Kidney epithelial cell (primary cell): Measurements from ENCODE around the gene TRIM72. TPM values are rescaled to one million over a fixed set of nuclear protein-coding genes. Genes with fewer than 3 reads are reported as not detected.

Source experiments
- DNase-seq: peaks from one replicate; pipeline ENCODE4 v3.0.0-alpha.2; 2010; ENCODE audit warnings: low read depth
- H3K27me3 ChIP-seq: 2 replicates; pipeline ENCODE4 v1.6.0; 2011; ENCODE audit warnings: low read length; ENCODE audit not compliant: control insufficient read depth, insufficient read depth
- H3K36me3 ChIP-seq: 2 replicates; pipeline ENCODE4 v1.5.1; 2011; ENCODE audit warnings: low read length; ENCODE audit not compliant: control insufficient read depth, insufficient read depth
- H3K4me3 ChIP-seq: 2 replicates; pipeline ENCODE4 v1.5.1; 2011; ENCODE audit warnings: low read depth, mild to moderate bottlenecking, control low read depth, low read length
- CTCF ChIP-seq: IDR thresholded peaks from 2 replicates; pipeline ENCODE4 v1.5.1; 2011; ENCODE audit warnings: mild to moderate bottlenecking, moderate library complexity, low read length, control low read depth, inconsistent platforms; ENCODE audit not compliant: insufficient read depth, poor library complexity, severe bottlenecking
- total RNA-seq: library from RNA; depleted of rRNA; stranded (reverse); fragments of >200 nt; gene quantifications from 2 replicates; pipeline ENCODE4 v1.2.3, GENCODE V29; 2015

TRIM72 gene
- total RNA-seq, 1 donor from 2014 or later, result not detected

- Histone ChIP-seq H3K4me3 (no peak overlapping the region), H3K36me3 (no peaks in the 10 kb centered on the region), H3K27me3 (peaks cover 51% of the 10 kb centered on the region)
- TF ChIP-seq CTCF, result no peak
- no peak for DNase-seq
Measured at GRCh38 chr16:31219154-31219741, 5.3 kb downstream of the TRIM72 start.

GRCh38 chr16:31221357-31222160 lies 7.6 kb downstream of the TRIM72 start:
- no peak overlapping the region for H3K4me3 ChIP-seq
- H3K36me3 ChIP-seq, result no peaks in the 10 kb centered on the region
- no peak for DNase-seq
- peaks cover 28% of the 10 kb centered on the region for H3K27me3 ChIP-seq
- TF ChIP-seq CTCF, result no peak

GRCh38 chr16:31223044-31223443 lies 9.1 kb downstream of the TRIM72 start:
- no peaks in the 10 kb centered on the region for H3K36me3 ChIP-seq
- no peak overlapping the region for H3K4me3 ChIP-seq
- no peak for DNase-seq
- peaks cover 13% of the 10 kb centered on the region for H3K27me3 ChIP-seq
- TF ChIP-seq CTCF, result no peak

GRCh38 chr16:31224092-31224955 lies 10.4 kb downstream of the TRIM72 start:
- Histone ChIP-seq H3K4me3 (no peak overlapping the region), H3K27me3 (peaks cover 6% of the 10 kb centered on the region)
- TF ChIP-seq CTCF, result no peak

GRCh38 chr16:31225193-31225592 lies 11.3 kb downstream of the TRIM72 start:
- TF ChIP-seq CTCF, result no peak
- DNase-seq, result no peak
- H3K4me3 ChIP-seq, result no peak overlapping the region
- H3K36me3 ChIP-seq, result no peaks in the 10 kb centered on the region
- H3K27me3 ChIP-seq, result peaks cover 5% of the 10 kb centered on the region

More at GRCh38 chr16:31224092-31224955, 10.4 kb downstream of the TRIM72 start:
- DNase-seq, result no peak
- H3K36me3 ChIP-seq, result no peaks in the 10 kb centered on the region
